Trophoblast cell (in vitro differentiated cells and primary cell): ENCODE measurements around the gene ATXN3L.

Experiments
- DNase-seq, 2 donors: peaks; one replicate each; pipeline ENCODE4 v3.0.0-alpha.2; 2016
- H2AFZ ChIP-seq: 2 replicates; pipeline ENCODE4 v1.6.1; 2013; ENCODE audit warnings: low read length, moderate library complexity, mild to moderate bottlenecking; ENCODE audit not compliant: insufficient read depth, poor library complexity
- H2AK5ac ChIP-seq: 2 replicates; pipeline ENCODE4 v1.6.1; 2013; ENCODE audit warnings: mild to moderate bottlenecking, low read length
- H2BK120ac ChIP-seq: 2 replicates; pipeline ENCODE4 v1.6.1; 2013; ENCODE audit warnings: low read length, mild to moderate bottlenecking, moderate library complexity; ENCODE audit not compliant: insufficient read depth, poor library complexity
- H2BK12ac ChIP-seq: 2 replicates; pipeline ENCODE4 v1.6.1; 2013; ENCODE audit warnings: mild to moderate bottlenecking, low read length, moderate library complexity
- H2BK5ac ChIP-seq: 2 replicates; pipeline ENCODE4 v1.6.1; 2013; ENCODE audit warnings: low read length, low read depth, moderate library complexity, mild to moderate bottlenecking; ENCODE audit not compliant: poor library complexity
- H3K14ac ChIP-seq: 2 replicates; pipeline ENCODE4 v1.6.1; 2013; ENCODE audit warnings: mild to moderate bottlenecking, low read length
- H3K18ac ChIP-seq: 2 replicates; pipeline ENCODE4 v1.6.1; 2013; ENCODE audit warnings: mild to moderate bottlenecking, low read length
- H3K23ac ChIP-seq: 2 replicates; pipeline ENCODE4 v1.6.1; 2013; ENCODE audit warnings: low read length
- H3K27ac ChIP-seq: 2 replicates; pipeline ENCODE4 v1.5.1; 2013; ENCODE audit warnings: low read depth, mild to moderate bottlenecking, inconsistent platforms, low read length, moderate library complexity
- H3K27me3 ChIP-seq: 2 replicates; pipeline ENCODE4 v1.6.1; 2013; ENCODE audit warnings: inconsistent platforms, mild to moderate bottlenecking, low read length, moderate library complexity; ENCODE audit not compliant: insufficient read depth
- H3K36me3 ChIP-seq, 2 experiments: 1 replicate in 1 of 2; 2 replicates in 1 of 2; pipeline ENCODE4 v1.6.1; 2013; ENCODE audit warnings: low read length in 2 of 2, mild to moderate bottlenecking in 2 of 2, moderate library complexity in 1 of 2; ENCODE audit not compliant: insufficient read depth in 2 of 2, control insufficient read depth in 1 of 2
- H3K4ac ChIP-seq: 2 replicates; pipeline ENCODE4 v1.6.1; 2013; ENCODE audit warnings: low read depth, mild to moderate bottlenecking, low read length, moderate library complexity
- H3K4me1 ChIP-seq, 2 experiments: 1 replicate in 1 of 2; 2 replicates in 1 of 2; pipeline ENCODE4 v1.6.1; 2013; ENCODE audit warnings: low read length in 2 of 2, mild to moderate bottlenecking in 2 of 2, moderate library complexity in 1 of 2; ENCODE audit not compliant: insufficient read depth in 2 of 2, control insufficient read depth in 1 of 2
- H3K4me2 ChIP-seq: 2 replicates; pipeline ENCODE4 v1.6.1; 2013; ENCODE audit warnings: inconsistent platforms, mild to moderate bottlenecking, low read length, moderate library complexity
- H3K4me3 ChIP-seq: 2 replicates; pipeline ENCODE4 v1.5.1; 2013; ENCODE audit warnings: mild to moderate bottlenecking, low read depth, low read length, inconsistent platforms
- H3K79me1 ChIP-seq: one replicate; pipeline ENCODE4 v1.6.1; 2013; ENCODE audit warnings: low read length
- H3K79me2 ChIP-seq: 2 replicates; pipeline ENCODE4 v1.6.1; 2013; ENCODE audit warnings: low read length, mild to moderate bottlenecking; ENCODE audit not compliant: control insufficient read depth, insufficient read depth, poor library complexity
- H3K9ac ChIP-seq: 2 replicates; pipeline ENCODE4 v1.6.1; 2013; ENCODE audit warnings: mild to moderate bottlenecking, low read length
- H3K9me3 ChIP-seq: 2 replicates; pipeline ENCODE4 v1.6.1; 2013; ENCODE audit warnings: low read depth, mild to moderate bottlenecking, control low read depth, inconsistent platforms, low read length; ENCODE audit not compliant: insufficient read depth
- H4K12ac ChIP-seq: 2 replicates; pipeline ENCODE4 v1.6.1; 2013; ENCODE audit warnings: low read depth, mild to moderate bottlenecking, low read length, moderate library complexity
- H4K8ac ChIP-seq: 2 replicates; pipeline ENCODE4 v1.6.1; 2013; ENCODE audit warnings: low read depth, mild to moderate bottlenecking, low read length, moderate library complexity
- H4K91ac ChIP-seq: one replicate; pipeline ENCODE4 v1.6.1; 2013; ENCODE audit warnings: low read depth, mild to moderate bottlenecking, low read length, moderate library complexity
- WGBS: extraction: QIAGEN DNeasy Blood & Tissue Kit; methylation state at CpG from one replicate; pipeline ENCODE4 v1.1.7; 2013; ENCODE audit warnings: missing lambda C conversion rate; ENCODE audit not compliant: insufficient read length, insufficient coverage; ENCODE audit errors: extremely low coverage; 5-methylcytosine and 5-hydroxymethylcytosine counted together

The ATXN3L gene

DNA sequence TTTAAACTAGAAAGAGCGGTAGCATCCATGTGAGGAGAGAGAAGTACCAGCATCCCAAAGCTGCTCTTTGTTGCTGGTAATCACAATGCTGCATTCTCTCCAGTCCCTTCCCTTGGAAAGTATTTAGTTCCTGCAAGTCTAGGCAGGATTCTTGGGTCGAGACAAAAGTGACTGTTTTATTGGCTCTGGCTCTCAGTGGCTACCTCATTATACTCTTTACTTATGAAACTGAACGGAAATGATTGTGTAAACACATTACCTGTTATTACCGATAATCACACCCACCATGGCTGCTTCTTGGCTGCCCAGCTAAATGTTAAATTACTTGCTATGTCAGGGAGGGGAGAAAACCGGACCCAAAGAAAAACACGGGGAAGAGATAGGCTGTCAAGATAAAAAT, 26.2 kb downstream of the ATXN3L start:
- H3K79me1 ChIP-seq, result no peaks in the 10 kb centered on the region
- WGBS, result no CpG with 5 or more reads among the region's 6 CpGs
- H3K36me3 ChIP-seq, result no peaks in the 10 kb centered on the region
- H3K27me3 ChIP-seq, result no peaks in the 10 kb centered on the region
- no peak overlapping the region for H3K4ac ChIP-seq
- no peak overlapping the region for H2AFZ ChIP-seq
- H3K9ac ChIP-seq, result no peak overlapping the region
- no peak overlapping the region for H3K4me2 ChIP-seq
- H3K79me2 ChIP-seq, result no peaks in the 10 kb centered on the region
- H4K12ac ChIP-seq, result no peak overlapping the region
- H4K91ac ChIP-seq, result no peak overlapping the region
- no peak overlapping the region for H2BK5ac ChIP-seq
- no peaks in the 10 kb centered on the region for H3K9me3 ChIP-seq
- H2BK12ac ChIP-seq, result no peak overlapping the region
- no peak overlapping the region for H3K14ac ChIP-seq
- H2BK120ac ChIP-seq, result no peak overlapping the region
- no peak overlapping the region for H3K4me3 ChIP-seq
- H3K18ac ChIP-seq, result no peak overlapping the region
- peak; percentile 33 to 70 for DNase-seq
- H4K8ac ChIP-seq, result no peak overlapping the region
- H3K4me1 ChIP-seq, result no peaks in the 10 kb centered on the region
- H3K23ac ChIP-seq, result no peak overlapping the region
- H2AK5ac ChIP-seq, result no peak overlapping the region
- peak overlapping the region; percentile 9 for H3K27ac ChIP-seq

GRCh38 chrX:13290891-13291614, 28.8 kb downstream of the ATXN3L start:
- Histone ChIP-seq H3K18ac (no peak overlapping the region), H4K91ac (peak overlapping the region; percentile 6), H3K4ac (no peak overlapping the region), H3K79me2 (no peaks in the 10 kb centered on the region), H3K4me3 (no peak overlapping the region), H3K4me2 (no peak overlapping the region), H2BK5ac (no peak overlapping the region), H3K9me3 (no peaks in the 10 kb centered on the region), H2BK12ac (no peak overlapping the region), H3K23ac (no peak overlapping the region), H3K27me3 (no peaks in the 10 kb centered on the region), H2BK120ac (no peak overlapping the region), H3K4me1 (no peaks in the 10 kb centered on the region), H3K9ac (no peak overlapping the region), H2AFZ (no peak overlapping the region), H3K14ac (no peak overlapping the region), H3K79me1 (no peaks in the 10 kb centered on the region), H4K8ac (no peak overlapping the region), H3K36me3 (no peaks in the 10 kb centered on the region), H3K27ac (no peak overlapping the region), H4K12ac (no peak overlapping the region), H2AK5ac (no peak overlapping the region)
- DNase-seq, result peak in 1 of 2 donors; percentile 40
- WGBS, result no CpG with 5 or more reads among the region's 32 CpGs

DNA sequence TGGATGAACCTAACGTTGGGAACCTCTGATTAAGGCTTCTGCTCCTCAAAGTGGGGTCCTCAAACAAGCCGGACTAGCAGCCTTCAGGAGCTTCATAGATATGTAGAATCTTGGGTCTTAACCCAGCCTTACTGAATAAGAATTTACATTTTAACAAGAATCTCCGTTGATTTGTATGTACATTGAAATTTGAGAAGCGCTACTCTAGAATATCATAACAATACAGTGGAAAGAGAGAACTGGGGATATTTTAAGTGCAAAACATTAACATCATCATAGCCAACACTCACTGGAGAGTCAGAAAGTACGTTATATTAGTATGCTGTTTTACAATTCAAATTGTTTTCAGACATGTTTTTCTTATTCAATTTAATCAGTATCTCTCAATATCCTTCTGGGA, 31.2 kb downstream of the ATXN3L start:
- no peak overlapping the region for H3K23ac ChIP-seq
- no peak overlapping the region for H4K91ac ChIP-seq
- H4K8ac ChIP-seq, result no peak overlapping the region
- no peaks in the 10 kb centered on the region for H3K27me3 ChIP-seq
- H3K14ac ChIP-seq, result no peak overlapping the region
- H3K4ac ChIP-seq, result no peak overlapping the region
- no peak overlapping the region for H3K4me2 ChIP-seq
- H3K4me3 ChIP-seq, result no peak overlapping the region
- no CpG with 5 or more reads among the region's 5 CpGs for WGBS
- no peaks in the 10 kb centered on the region for H3K36me3 ChIP-seq
- H3K79me2 ChIP-seq, result no peaks in the 10 kb centered on the region
- H3K9ac ChIP-seq, result no peak overlapping the region
- H2BK5ac ChIP-seq, result no peak overlapping the region
- H2BK12ac ChIP-seq, result no peak overlapping the region
- no peak for DNase-seq
- H3K4me1 ChIP-seq, result no peaks in the 10 kb centered on the region
- no peak overlapping the region for H2BK120ac ChIP-seq
- no peak overlapping the region for H2AFZ ChIP-seq
- peaks cover 4% of the 10 kb centered on the region for H3K79me1 ChIP-seq
- H4K12ac ChIP-seq, result no peak overlapping the region
- no peak overlapping the region for H2AK5ac ChIP-seq
- H3K27ac ChIP-seq, result peak overlapping the region; percentile 58
- H3K18ac ChIP-seq, result no peak overlapping the region
- H3K9me3 ChIP-seq, result peaks cover 3% of the 10 kb centered on the region

DNA sequence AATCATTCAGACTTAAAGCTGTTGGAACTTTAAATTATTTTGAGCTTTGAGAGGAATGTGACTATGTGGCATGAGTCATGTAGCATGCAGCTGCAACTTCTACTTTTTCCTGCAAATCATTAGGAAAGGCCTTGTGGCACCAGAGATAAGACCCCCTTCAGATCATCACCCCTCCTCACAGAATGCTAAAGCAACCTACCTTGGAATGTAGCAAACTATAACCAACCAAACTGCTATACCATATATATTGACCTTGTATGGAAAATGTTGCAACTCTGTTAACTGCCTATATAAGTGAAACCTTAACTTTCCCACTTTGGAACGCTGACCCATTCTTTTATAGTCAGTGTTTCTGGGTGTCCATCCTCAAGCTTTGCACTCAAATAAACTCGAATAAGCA, 32.0 kb downstream of the ATXN3L start:
- no peak overlapping the region for H2BK5ac ChIP-seq
- H3K4me3 ChIP-seq, result no peak overlapping the region
- H3K4me2 ChIP-seq, result no peak overlapping the region
- H2BK12ac ChIP-seq, result no peak overlapping the region
- no peak overlapping the region for H4K91ac ChIP-seq
- H3K27ac ChIP-seq, result peak overlapping the region; percentile 58
- H3K79me1 ChIP-seq, result peaks cover 4% of the 10 kb centered on the region
- H2AK5ac ChIP-seq, result no peak overlapping the region
- no peak overlapping the region for H3K18ac ChIP-seq
- no peak overlapping the region for H3K4ac ChIP-seq
- DNase-seq, result peak in 1 of 2 donors; percentile 28
- no peaks in the 10 kb centered on the region for H3K79me2 ChIP-seq
- no peak overlapping the region for H3K14ac ChIP-seq
- no peak overlapping the region for H3K23ac ChIP-seq
- peaks cover 3% of the 10 kb centered on the region for H3K9me3 ChIP-seq
- no peak overlapping the region for H4K8ac ChIP-seq
- no peaks in the 10 kb centered on the region for H3K27me3 ChIP-seq
- no peak overlapping the region for H2AFZ ChIP-seq
- H3K9ac ChIP-seq, result no peak overlapping the region
- H4K12ac ChIP-seq, result no peak overlapping the region
- no peaks in the 10 kb centered on the region for H3K36me3 ChIP-seq
- no CpG with 5 or more reads among the region's 2 CpGs for WGBS
- H3K4me1 ChIP-seq, result no peaks in the 10 kb centered on the region
- no peak overlapping the region for H2BK120ac ChIP-seq
